AG04450 (cell line): ENCODE measurements around the gene SETD5. TPM values are rescaled to one million over a fixed set of nuclear protein-coding genes. Genes with fewer than 3 reads are reported as not detected.

Experiments
- CTCF ChIA-PET: fragments of 300-600, 350-600 bp; formaldehyde crosslinking; extraction: SDS; loops from one replicate; lab custom pipeline; 2022; ENCODE audit warnings: antibody characterized with exemption, inconsistent platforms; lab: Charles Lee
- POLR2A ChIA-PET: fragments of 350-600 bp; formaldehyde crosslinking; extraction: SDS; loops from one replicate; lab custom pipeline; 2021; ENCODE audit warnings: antibody characterized with exemption, inconsistent platforms; lab: Yijun Ruan, JAX
- DNase-seq: peaks from one replicate; pipeline ENCODE4 v3.0.0-alpha.2; 2011; ENCODE audit warnings: low read depth, low spot score
- H3K27ac ChIP-seq: one replicate; pipeline ENCODE4 v1.5.1; 2012; ENCODE audit warnings: low read depth, low read length, control low read depth
- H3K27me3 ChIP-seq: one replicate; pipeline ENCODE4 v1.6.0; 2012; ENCODE audit warnings: low read length; ENCODE audit not compliant: control insufficient read depth, insufficient read depth
- H3K4me3 ChIP-seq: 2 replicates; pipeline ENCODE4 v1.5.1; 2011; ENCODE audit warnings: mild to moderate bottlenecking, low read depth, low read length, control low read depth
- H3K9me3 ChIP-seq: 2 replicates; pipeline ENCODE4 v1.5.1; 2012; ENCODE audit warnings: low read length; ENCODE audit not compliant: control insufficient read depth, insufficient read depth
- polyA plus RNA-seq: library from polyadenylated mRNA; depleted of rRNA; stranded (reverse); fragments of >200 nt; gene quantifications from 2 replicates; pipeline ENCODE4 v1.2.3, GENCODE V29; 2011
- TF ChIP-seq, protein P1 (sequence below): IDR thresholded peaks from 2 replicates; pipeline ENCODE4 v1.5.1; 2011; ENCODE audit warnings: low read depth, low read length, control low read depth, inconsistent platforms

Gene SETD5
- polyA plus RNA-seq, 1 experiment: 75.0 TPM

DNA sequence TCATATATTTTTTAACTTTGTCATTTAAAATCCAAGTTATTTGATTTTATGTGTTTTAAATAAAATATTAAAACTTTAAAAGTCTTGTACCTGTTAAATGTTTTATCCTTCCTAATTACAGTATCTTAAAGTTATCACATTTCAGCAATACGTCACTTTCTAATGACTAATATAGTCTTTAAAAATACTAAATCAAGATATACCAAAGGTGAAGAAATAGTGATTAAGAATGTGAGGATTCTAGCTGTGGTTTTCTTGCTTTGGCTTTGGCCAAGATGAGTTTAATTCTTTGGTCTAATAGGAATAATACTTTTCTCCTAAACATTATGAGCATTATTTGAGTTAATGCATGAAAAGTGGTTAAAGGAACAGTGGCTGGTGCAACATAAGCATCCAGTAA lies 13.9 kb downstream of the SETD5 start:
- no peak for DNase-seq
- H3K4me3 ChIP-seq: no peak overlapping the region
- H3K9me3 ChIP-seq: no peaks in the 10 kb centered on the region
- POLR2A ChIA-PET: no interaction called here
- CTCF ChIA-PET: interaction anchor here (1.3 kb wide), 1 partner anchor 58 kb away, joined by 4 read pairs; no protein-coding TSS in a partner anchor
- TF ChIP-seq, protein P1, sequence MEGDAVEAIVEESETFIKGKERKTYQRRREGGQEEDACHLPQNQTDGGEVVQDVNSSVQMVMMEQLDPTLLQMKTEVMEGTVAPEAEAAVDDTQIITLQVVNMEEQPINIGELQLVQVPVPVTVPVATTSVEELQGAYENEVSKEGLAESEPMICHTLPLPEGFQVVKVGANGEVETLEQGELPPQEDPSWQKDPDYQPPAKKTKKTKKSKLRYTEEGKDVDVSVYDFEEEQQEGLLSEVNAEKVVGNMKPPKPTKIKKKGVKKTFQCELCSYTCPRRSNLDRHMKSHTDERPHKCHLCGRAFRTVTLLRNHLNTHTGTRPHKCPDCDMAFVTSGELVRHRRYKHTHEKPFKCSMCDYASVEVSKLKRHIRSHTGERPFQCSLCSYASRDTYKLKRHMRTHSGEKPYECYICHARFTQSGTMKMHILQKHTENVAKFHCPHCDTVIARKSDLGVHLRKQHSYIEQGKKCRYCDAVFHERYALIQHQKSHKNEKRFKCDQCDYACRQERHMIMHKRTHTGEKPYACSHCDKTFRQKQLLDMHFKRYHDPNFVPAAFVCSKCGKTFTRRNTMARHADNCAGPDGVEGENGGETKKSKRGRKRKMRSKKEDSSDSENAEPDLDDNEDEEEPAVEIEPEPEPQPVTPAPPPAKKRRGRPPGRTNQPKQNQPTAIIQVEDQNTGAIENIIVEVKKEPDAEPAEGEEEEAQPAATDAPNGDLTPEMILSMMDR: no peak
- H3K27ac ChIP-seq: no peak overlapping the region
- no peaks in the 10 kb centered on the region for H3K27me3 ChIP-seq

DNA sequence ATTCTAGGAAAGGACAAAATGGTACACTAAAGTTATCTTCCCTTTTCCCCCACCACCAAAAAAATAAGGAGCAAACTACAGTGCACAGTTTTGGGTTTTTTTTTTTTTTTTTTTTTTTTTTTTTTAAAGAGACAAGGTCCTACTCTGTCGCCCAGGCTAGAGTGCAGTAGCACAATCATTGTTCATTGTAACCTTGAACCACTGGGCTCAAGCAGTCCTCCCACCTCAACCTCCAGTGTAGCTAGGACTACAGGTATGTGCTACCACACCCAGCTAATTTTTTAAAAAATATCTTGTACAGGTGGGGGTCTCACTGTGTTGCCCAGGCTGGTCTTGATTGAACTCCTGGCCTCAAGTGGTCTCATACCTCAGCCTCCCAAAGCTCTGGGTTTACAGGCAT lies 14.9 kb downstream of the SETD5 start:
- Histone ChIP-seq H3K9me3 (no peaks in the 10 kb centered on the region), H3K27me3 (no peaks in the 10 kb centered on the region), H3K27ac (no peak overlapping the region), H3K4me3 (no peak overlapping the region)
- no peak for DNase-seq
- CTCF ChIA-PET: no interaction called here
- POLR2A ChIA-PET: no interaction called here
- TF ChIP-seq, protein P1: no peak

DNA sequence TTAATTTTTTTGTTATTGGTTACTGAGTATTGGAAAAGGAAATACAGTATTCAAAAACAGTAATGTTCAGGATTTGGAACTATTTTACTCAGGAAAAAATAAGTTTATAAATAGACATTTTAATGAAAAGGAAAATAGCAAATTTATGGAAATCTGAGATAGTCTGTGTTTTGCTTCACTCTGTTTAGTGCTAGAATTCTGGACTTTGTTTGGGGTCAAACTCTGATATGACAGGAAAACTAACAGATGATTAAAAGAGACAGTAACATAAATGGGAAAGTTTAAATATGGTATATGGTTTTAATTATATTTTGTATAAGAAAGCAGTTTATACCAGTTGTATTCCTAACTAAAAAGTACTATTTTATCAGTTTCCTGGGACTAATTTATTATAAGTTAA lies 17.4 kb downstream of the SETD5 start:
- Histone ChIP-seq H3K4me3 (no peak overlapping the region), H3K27me3 (no peaks in the 10 kb centered on the region), H3K9me3 (no peaks in the 10 kb centered on the region), H3K27ac (no peak overlapping the region)
- TF ChIP-seq, protein P1: no peak
- DNase-seq: no peak
- CTCF ChIA-PET: no interaction called here
- POLR2A ChIA-PET: interaction anchor here (2.2 kb wide), 1 partner anchor 15 kb away, joined by 16 read pairs; no protein-coding TSS in a partner anchor

DNA sequence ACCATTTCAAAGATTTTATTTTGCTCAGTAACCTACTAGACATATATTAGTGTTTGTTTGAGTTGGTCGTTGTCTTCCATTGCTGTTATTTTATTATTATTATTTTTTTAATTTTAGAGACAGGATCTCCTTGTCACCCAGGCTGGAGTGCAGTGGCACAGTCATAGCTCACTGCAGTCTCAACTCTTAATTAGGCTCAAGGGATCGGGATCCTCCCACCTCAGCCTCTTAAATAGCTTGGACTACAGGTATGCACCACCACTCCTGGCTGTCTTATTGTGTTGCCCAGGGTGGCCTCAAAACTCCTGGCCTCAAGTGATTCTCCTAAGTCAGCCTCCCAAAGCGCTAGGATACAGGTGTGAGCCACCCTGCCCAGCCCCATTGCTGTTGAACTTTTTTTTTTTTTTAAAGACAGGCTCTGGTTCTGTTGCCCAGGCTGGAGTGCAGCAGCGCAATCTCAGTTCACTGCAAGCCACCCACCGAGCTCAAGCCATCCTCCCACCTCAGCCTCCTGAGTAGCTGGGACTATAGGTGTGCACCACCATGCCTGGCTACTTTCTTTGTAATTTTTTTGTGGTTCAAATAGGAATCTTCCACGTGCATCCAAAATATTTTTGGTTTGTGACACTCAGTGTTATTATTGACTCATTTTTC lies 18.2 kb downstream of the SETD5 start:
- no peaks in the 10 kb centered on the region for H3K9me3 ChIP-seq
- DNase-seq: no peak
- ChIA-PET CTCF (interaction anchor here (1.3 kb wide), 1 partner anchor 62 kb away, joined by 4 read pairs; no protein-coding TSS in a partner anchor), POLR2A (interaction anchor here (1.3 to 2.2 kb wide), 3 partner anchors 13 to 19 kb away, joined by 4 to 27 read pairs (median 16); partner anchors contain the start of gene SETD5)
- no peaks in the 10 kb centered on the region for H3K27me3 ChIP-seq
- peak overlapping the region; percentile 69 for H3K27ac ChIP-seq
- H3K4me3 ChIP-seq: no peak overlapping the region
- TF ChIP-seq, protein P1: no peak

DNA sequence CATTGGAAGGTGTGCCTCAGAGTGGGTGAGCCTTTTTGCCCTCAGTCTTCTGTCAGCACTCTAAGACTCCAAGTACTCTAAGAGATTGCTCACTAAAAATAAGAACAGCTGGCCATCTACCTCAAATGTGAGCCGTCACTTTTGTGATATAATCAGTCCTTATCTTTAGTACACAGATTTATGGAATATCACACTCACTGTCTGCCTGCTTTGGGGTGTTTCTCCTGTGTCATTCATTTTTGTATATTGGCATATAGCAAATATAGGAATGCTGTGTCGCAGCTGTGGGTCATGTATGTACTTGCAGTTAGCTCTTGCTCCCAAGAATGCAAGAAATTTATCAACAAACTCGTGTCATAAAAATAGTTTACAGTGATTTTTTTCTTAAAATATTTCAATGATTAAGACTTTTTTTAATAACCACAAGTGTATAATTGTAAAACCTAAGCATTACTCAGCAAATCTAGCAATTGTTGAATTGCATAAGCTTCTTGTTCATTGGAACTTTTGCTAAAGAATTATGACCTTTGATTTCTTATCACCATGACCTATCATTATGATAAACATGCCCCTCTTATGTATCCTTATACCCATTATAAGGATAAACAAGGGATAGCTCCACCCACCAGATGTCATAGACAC lies 18.8 kb downstream of the SETD5 start:
- Histone ChIP-seq H3K27ac (peak overlapping the region; percentile 69), H3K9me3 (no peaks in the 10 kb centered on the region), H3K27me3 (no peaks in the 10 kb centered on the region), H3K4me3 (no peak overlapping the region)
- POLR2A ChIA-PET: interaction anchor here (1.3 to 2.2 kb wide), 3 partner anchors 14 to 20 kb away, joined by 4 to 27 read pairs (median 16); partner anchors contain the start of gene SETD5
- no peak for DNase-seq
- CTCF ChIA-PET: interaction anchor here (1.3 kb wide), 1 partner anchor 63 kb away, joined by 4 read pairs; no protein-coding TSS in a partner anchor
- TF ChIP-seq, protein P1: no peak
